Measurements from ENCODE around the gene ATP1A2. TPM values are rescaled to one million over a fixed set of nuclear protein-coding genes. Genes with fewer than 3 reads are reported as not detected.

Gene ATP1A2
- total and polyA plus RNA-seq, 2 of the 8 experiments (the other 6 are each of a cell fraction or from before 2014, with no cell fraction given): 39.7 to 40.8 TPM

- TF ChIP-seq CHD7 (IDR thresholded peaks at IDR 0.05; ENCODE audit: insufficient replicate concordance, low read length) (no peak), GTF2F1 (IDR thresholded peaks at IDR 0.05; ENCODE audit: borderline replicate concordance, low read depth, low read length) (no peak), ASH2L (IDR thresholded peaks at IDR 0.05; ENCODE audit: low read length) (no peak), JUND (IDR thresholded peaks at IDR 0.05; ENCODE audit: low read length) (no peak), FOSL1 (IDR thresholded peaks at IDR 0.05; ENCODE audit: insufficient read depth, low read depth, low read length) (no peak), SP1 (IDR thresholded peaks at IDR 0.05; ENCODE audit: low read depth, low read length) (no peak), TEAD4 (IDR thresholded peaks at IDR 0.05; ENCODE audit: low read depth, low read length) (no peak), SRF (IDR thresholded peaks at IDR 0.05; ENCODE audit: low read depth, low read length) (no peak), BCL11A (IDR thresholded peaks at IDR 0.05; ENCODE audit: low read depth in 2 of 2, low read length in 2 of 2) (no peak), CREB1 (IDR thresholded peaks at IDR 0.05) (no peak), TCF12 (IDR thresholded peaks at IDR 0.05; ENCODE audit: low read depth, low read length) (no peak), JUN (IDR thresholded peaks at IDR 0.05; ENCODE audit: low read depth, low read length) (no peak)
Measured at GRCh38 chr1:160137216-160137862, 21.8 kb downstream of the ATP1A2 start (continued).
